OCI-LY7 (cell line): ENCODE measurements around the gene C20orf204. TPM values are rescaled to one million over a fixed set of nuclear protein-coding genes. Genes with fewer than 3 reads are reported as not detected.
A peak's percentile ranks its signal among the peaks of the same experiment; 100 is the strongest.

Experiments used
- BruUV-seq: library from RNA; stranded (reverse); fragments of 400-500 nt; replicated peaks from 2 replicates; lab custom pipeline; 2021; lab: Mats Ljungman, UMichigan
- CTCF ChIA-PET: fragments of 300-600 bp; sonication (Branson Sonifier 250); formaldehyde crosslinking; loops from one replicate; lab custom pipeline; 2022; ENCODE audit warnings: antibody characterized with exemption; ENCODE audit not compliant: unreplicated experiment; lab: Charles Lee
- POLR2A ChIA-PET: fragments of 300-600 bp; sonication (Branson Sonifier 250); formaldehyde crosslinking; loops from one replicate; lab custom pipeline; 2022; ENCODE audit warnings: antibody characterized with exemption; lab: Charles Lee
- DNase-seq: peaks from one replicate; pipeline ENCODE4 v3.0.0-alpha.2; 2015; ENCODE audit warnings: low spot score
- H2AFZ ChIP-seq: fragments of 200-600 bp; sonication (generic), shearing (Covaris generic); 2 replicates; pipeline ENCODE4 v1.6.1; 2014; ENCODE audit warnings: mild to moderate bottlenecking, antibody characterized with exemption, low read length, moderate library complexity
- H3K27ac ChIP-seq: fragments of 200-600 bp; sonication (generic); 2 replicates; pipeline ENCODE4 v1.5.1; 2014; ENCODE audit warnings: mixed run types, low read depth, mild to moderate bottlenecking, moderate library complexity, low read length, inconsistent platforms; ENCODE audit not compliant: poor library complexity, severe bottlenecking
- H3K36me3 ChIP-seq: fragments of 200-600 bp; sonication (generic); 2 replicates; pipeline ENCODE4 v1.6.1; 2014; ENCODE audit warnings: mild to moderate bottlenecking, antibody characterized with exemption, low read length, moderate library complexity, mixed read lengths; ENCODE audit not compliant: insufficient read depth
- H3K4me1 ChIP-seq: fragments of 200-600 bp; sonication (generic); 2 replicates; pipeline ENCODE4 v1.5.1; 2014; ENCODE audit warnings: mild to moderate bottlenecking, low read length; ENCODE audit not compliant: insufficient read depth, poor library complexity, severe bottlenecking
- H3K4me2 ChIP-seq: fragments of 200-600 bp; sonication (generic); 2 replicates; pipeline ENCODE4 v1.6.1; 2014; ENCODE audit warnings: mild to moderate bottlenecking, low read length
- H3K4me3 ChIP-seq: fragments of 200-600 bp; sonication (generic); 2 replicates; pipeline ENCODE4 v1.5.1; 2014; ENCODE audit warnings: mild to moderate bottlenecking, low read depth, low read length; ENCODE audit not compliant: poor library complexity, severe bottlenecking
- H3K79me2 ChIP-seq: fragments of 200-600 bp; sonication (generic); 2 replicates; pipeline ENCODE4 v1.6.1; 2016; ENCODE audit warnings: low read depth, mild to moderate bottlenecking, low read length, moderate library complexity, mixed read lengths; ENCODE audit not compliant: insufficient read depth
- H3K9me2 ChIP-seq: fragments of 200-600 bp; sonication (generic); 2 replicates; pipeline ENCODE4 v1.6.1; 2016; ENCODE audit warnings: mild to moderate bottlenecking, low read length, mixed read lengths; ENCODE audit not compliant: insufficient read depth
- H3K9me3 ChIP-seq: fragments of 200-600 bp; sonication (generic); 2 replicates; pipeline ENCODE4 v1.6.1; 2014; ENCODE audit warnings: mild to moderate bottlenecking, mixed run types, low read length, mixed read lengths
- H4K20me1 ChIP-seq: fragments of 200-600 bp; sonication (generic); 2 replicates; pipeline ENCODE4 v1.6.1; 2014; ENCODE audit warnings: mild to moderate bottlenecking, antibody characterized with exemption, low read length, moderate library complexity, mixed read lengths; ENCODE audit not compliant: insufficient read depth
- EZH2phosphoT487 ChIP-seq: fragments of 200-600 bp; sonication (generic); IDR thresholded peaks from 2 replicates; pipeline ENCODE4 v1.6.1; 2018; ENCODE audit warnings: low read depth, borderline replicate concordance, mild to moderate bottlenecking, mixed run types, antibody characterized with exemption, low read length, moderate library complexity, mixed read lengths
- intact Hi-C: fragments of 100-400 bp; cut with micrococcal nuclease; formaldehyde crosslinking; loops from one replicate; pipeline ENCODE4 v1.10.0; 2022; ENCODE audit not compliant: unreplicated experiment
- total RNA-seq, 2 experiments: library from RNA; depleted of rRNA in 1 of 2; stranded (reverse); fragments of >200 nt in 1 of 2; shearing (Covaris generic) in 1 of 2; gene quantifications; 2 replicates each; pipeline ENCODE4 v1.2.3, GENCODE V29; 2014 to 2022
- TF ChIP-seq, protein P1 (sequence below): fragments of 200-600 bp; sonication (generic); conservative IDR thresholded peaks from 2 replicates; pipeline ENCODE4 v1.5.1; 2014; ENCODE audit warnings: mild to moderate bottlenecking, antibody characterized with exemption, low read length, moderate library complexity, mixed read lengths

C20orf204 gene
- total RNA-seq, 2 experiments from 2014 or later: 3.5 to 6.7 TPM

DNA sequence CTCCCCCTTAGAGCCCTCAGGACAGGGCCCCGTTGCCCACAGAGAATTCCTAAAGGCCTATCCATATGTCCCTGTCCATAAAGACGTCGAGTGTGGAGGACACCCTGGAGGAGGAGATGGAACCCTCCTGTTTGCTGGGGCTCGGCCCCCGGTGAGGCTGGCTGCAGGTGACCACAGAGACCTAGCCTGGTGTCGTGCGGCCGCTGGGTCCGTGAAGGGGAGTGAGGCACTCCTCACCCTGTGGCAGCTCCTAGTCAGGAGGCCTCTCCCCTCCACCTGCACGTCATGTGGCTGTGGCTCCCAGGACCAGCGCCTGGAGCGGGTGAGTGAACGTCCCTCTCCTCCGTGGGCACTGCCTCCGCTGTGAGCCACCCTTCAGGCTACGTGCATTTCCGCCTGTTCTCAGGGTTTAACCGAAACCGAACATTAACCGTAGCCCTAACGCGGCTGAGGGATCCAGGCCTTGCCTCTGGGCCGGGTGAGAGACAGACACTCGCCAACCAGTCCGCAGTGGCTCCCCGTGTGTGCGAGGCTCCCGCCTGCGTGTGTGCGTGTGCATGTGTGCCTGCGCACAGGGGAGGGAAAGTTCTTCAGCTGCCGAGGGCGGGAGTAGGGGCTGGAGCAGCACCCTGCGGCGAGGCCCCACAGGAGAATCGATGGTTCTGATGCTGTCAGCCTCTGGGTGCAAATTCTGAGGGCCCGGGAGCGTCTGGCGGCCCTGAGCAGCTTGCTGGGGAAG is 21.1 kb downstream of the C20orf204 start:
- ChIA-PET POLR2A (no interaction called here), CTCF (no interaction called here)
- no peaks in the 10 kb centered on the region for H3K9me3 ChIP-seq
- TF ChIP-seq, protein P1, sequence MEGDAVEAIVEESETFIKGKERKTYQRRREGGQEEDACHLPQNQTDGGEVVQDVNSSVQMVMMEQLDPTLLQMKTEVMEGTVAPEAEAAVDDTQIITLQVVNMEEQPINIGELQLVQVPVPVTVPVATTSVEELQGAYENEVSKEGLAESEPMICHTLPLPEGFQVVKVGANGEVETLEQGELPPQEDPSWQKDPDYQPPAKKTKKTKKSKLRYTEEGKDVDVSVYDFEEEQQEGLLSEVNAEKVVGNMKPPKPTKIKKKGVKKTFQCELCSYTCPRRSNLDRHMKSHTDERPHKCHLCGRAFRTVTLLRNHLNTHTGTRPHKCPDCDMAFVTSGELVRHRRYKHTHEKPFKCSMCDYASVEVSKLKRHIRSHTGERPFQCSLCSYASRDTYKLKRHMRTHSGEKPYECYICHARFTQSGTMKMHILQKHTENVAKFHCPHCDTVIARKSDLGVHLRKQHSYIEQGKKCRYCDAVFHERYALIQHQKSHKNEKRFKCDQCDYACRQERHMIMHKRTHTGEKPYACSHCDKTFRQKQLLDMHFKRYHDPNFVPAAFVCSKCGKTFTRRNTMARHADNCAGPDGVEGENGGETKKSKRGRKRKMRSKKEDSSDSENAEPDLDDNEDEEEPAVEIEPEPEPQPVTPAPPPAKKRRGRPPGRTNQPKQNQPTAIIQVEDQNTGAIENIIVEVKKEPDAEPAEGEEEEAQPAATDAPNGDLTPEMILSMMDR: no peak
- no peak for TF ChIP-seq EZH2phosphoT487
- no TSS peak for BruUV-seq
- no peak for DNase-seq
- H3K4me3 ChIP-seq: no peak overlapping the region
- H3K27ac ChIP-seq: no peak overlapping the region
- H2AFZ ChIP-seq: no peak overlapping the region
- H3K4me1 ChIP-seq: peaks cover 15% of the 10 kb centered on the region
- H4K20me1 ChIP-seq: no peaks in the 10 kb centered on the region
- no peak overlapping the region for H3K4me2 ChIP-seq
- H3K79me2 ChIP-seq: no peaks in the 10 kb centered on the region
- no peaks in the 10 kb centered on the region for H3K9me2 ChIP-seq
- no peaks in the 10 kb centered on the region for H3K36me3 ChIP-seq
- intact Hi-C loops: no loop called here

DNA sequence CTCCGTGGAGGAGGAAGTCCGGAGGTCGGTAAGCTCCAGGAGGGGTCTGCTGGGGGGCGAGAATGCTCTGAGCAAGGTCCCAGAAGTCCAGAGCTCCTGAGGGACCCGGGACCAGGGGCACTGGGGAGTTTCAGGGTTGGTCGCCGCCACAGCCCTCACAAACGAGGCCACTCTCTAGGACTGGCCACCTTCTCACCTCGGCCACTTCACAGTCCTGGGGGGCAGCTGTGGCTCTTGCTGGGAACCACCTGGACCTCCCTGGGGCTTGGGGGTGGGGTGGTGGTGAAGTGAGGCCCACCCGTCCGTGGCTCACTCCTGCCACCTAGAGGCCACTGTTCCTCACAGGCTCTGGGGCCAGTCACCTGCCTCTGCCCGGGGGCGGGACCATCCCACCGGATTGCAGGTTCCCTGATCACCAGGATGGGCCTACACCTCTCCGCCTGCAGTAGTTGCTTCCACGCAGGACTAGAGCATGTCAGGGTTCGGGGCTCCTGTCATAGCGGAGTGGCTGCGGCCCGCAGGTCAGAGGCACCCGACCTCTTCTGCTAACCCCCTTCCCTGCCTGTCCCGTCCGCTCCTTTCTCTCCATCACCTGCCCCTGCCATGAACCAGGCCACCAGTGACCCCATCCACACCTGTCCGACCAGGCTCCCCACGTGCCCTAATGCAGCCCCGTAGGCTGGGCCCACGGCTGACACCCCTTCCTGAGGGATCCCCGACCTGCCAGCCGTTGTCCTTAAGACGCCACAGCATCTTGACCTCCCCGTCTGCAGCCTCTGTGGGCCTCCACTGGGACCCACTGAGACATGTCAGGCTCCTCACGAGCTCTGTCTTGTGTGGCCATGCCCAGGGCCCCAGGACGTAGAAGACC is 21.9 kb downstream of the C20orf204 start:
- peaks cover 22% of the 10 kb centered on the region for H3K4me1 ChIP-seq
- no TSS peak for BruUV-seq
- no peak overlapping the region for H2AFZ ChIP-seq
- ChIA-PET POLR2A (no interaction called here), CTCF (no interaction called here)
- H3K36me3 ChIP-seq: no peaks in the 10 kb centered on the region
- intact Hi-C loops: no loop called here
- H3K9me3 ChIP-seq: no peaks in the 10 kb centered on the region
- H3K9me2 ChIP-seq: no peaks in the 10 kb centered on the region
- no peaks in the 10 kb centered on the region for H3K79me2 ChIP-seq
- H4K20me1 ChIP-seq: no peaks in the 10 kb centered on the region
- H3K4me2 ChIP-seq: no peak overlapping the region
- no peak overlapping the region for H3K4me3 ChIP-seq
- TF ChIP-seq EZH2phosphoT487: no peak
- TF ChIP-seq, protein P1: peak; percentile 82
- no peak overlapping the region for H3K27ac ChIP-seq
- DNase-seq: peak; percentile 75
